ENCODE measurements around the gene TBC1D23.
"Not testable (repeated sequence)": the region's sequence is repeated elsewhere in the genome, so short reads cannot be mapped to it uniquely, and the experiment has no call there.

The TBC1D23 gene

GRCh38 chr3:100260685-100261484 is at the start of gene TBC1D23:
Gene TBC1D23, plus strand, starts transcription at chr3:100260992. Its CDS starts 27 bp downstream, at chr3:100261019.
- peak; percentile 100 for DNase-seq (ENCODE audit: low spot score)

GRCh38 chr3:100213891-100214573 is 46.8 kb upstream of the TBC1D23 start:
- DNase-seq (ENCODE audit: low spot score) = no peak

GRCh38 chr3:100214574-100214964 is 46.2 kb upstream of the TBC1D23 start:
- no peak for DNase-seq (ENCODE audit: low spot score)

GRCh38 chr3:100216713-100217112 is 44.1 kb upstream of the TBC1D23 start:
- no peak for DNase-seq (ENCODE audit: low spot score)

DNA sequence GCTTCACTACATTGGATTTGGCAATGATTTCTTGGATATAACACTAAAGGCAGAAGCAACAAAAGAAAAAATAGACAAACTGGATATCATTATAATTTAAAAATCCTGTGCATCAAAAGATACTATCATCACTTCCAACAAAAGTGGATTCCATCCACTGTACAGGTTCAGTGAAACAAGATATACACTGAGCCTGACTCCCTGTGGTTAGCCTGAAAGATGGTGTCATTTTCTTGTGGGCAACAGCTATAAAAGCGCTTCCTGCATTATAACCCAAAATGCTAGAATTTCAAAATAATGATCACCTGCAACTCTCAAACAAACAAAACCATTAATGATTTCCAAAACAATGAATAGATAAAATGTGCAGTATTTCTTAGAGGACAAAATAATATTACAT is 39.6 kb upstream of the TBC1D23 start:
- DNase-seq (ENCODE audit: low spot score) = no peak

- no peak for DNase-seq (ENCODE audit: low spot score)
Measured at GRCh38 chr3:100225193-100225592, 35.6 kb upstream of the TBC1D23 start.

- DNase-seq (ENCODE audit: low spot score) = no peak
Measured at GRCh38 chr3:100225883-100226282, 34.9 kb upstream of the TBC1D23 start.

DNA sequence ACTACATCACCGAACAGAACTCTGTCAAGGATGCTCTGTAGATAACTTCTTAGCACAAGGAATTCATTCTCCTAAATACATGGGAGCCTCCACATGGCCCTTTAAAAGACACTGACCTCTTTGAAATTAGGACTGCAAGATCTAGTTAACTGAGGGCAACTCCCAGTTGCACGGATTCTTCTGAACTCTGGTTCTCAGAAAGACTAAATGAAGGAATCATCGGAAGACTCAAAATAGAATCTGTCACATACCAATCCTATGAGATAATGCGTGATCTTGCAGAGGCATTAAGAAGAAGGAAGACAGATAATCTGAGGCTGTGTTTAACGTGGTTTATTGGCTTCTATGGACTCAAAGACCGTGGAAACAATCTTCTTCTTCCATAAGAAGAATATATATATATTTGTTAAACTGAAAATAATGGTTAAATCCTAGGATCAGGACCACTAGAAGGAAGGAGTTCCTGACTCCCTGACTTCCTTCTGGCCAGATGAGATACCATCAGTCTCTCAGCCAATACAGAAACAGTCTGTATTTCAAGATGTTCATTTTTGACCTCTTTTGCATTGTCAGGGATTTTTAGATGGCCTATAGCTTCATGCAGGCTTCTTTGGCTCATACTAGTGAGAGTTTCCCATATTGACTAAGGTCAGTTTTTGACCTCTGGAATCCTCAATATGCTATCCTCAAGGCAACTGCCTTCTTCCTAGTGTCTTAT is 33.9 kb upstream of the TBC1D23 start:
- DNase-seq (ENCODE audit: low spot score) = no peak

DNA sequence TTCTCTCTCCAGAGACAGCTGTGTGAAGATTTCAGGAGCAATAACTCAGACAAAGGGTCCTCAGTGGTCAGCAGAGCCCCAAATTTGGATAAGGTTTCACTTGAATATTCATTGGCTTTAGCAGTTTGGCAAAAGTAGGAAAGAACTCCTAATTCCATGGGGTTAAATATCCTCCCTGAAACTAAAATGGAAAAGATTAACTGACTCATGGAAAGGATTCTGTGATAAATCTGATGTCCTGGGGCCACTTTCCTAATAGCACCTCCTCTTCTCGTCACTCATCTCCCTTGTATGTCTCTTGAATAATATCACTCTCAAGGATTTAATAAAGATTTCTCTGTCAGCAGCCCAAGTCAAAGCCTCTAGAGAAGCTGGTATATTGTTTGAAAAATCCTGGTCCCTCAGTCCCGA is 33.3 kb upstream of the TBC1D23 start:
- DNase-seq (ENCODE audit: low spot score) = no peak

DNA sequence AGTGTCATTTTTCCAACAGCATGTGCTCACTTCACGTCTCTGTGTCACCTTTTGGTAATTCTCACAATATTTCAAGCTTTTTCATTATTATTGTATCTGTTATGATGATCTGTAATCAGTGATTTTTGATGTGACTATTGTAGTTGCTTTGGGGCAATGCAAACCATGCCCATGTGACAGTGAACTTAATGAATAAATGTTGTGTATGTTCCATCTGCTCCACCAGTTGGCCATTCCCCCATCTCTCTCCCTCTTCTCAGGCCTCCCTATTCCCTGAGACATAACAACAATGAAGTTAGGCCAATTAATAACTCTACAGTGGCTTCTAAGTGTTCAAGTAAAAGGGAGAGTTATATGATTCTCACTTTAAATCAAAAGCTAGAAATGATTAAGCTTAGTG is 32.5 kb upstream of the TBC1D23 start:
- no peak for DNase-seq (ENCODE audit: low spot score)

- DNase-seq (ENCODE audit: low spot score) = not testable (repeated sequence)
Measured at GRCh38 chr3:100229188-100229587, 31.6 kb upstream of the TBC1D23 start.

DNA sequence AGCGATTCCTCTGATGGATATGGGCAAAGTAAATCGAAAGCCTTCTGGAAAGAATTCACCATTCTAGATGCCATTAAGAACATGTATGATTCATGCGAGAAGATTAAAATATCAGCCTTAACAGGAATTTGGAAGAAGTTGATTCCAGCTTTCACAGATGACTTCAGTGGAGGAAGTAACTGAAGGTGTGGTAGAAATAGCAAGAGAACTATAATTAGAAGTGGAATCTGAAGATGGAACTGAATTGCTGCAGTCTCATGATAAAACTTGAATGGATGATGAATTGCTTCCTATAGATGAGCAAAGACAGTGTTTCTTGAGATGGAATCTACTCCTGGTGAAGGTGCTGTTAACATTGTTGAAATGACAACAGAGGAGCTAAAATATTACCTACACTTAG is 30.1 kb upstream of the TBC1D23 start:
- no peak for DNase-seq (ENCODE audit: low spot score)

DNA sequence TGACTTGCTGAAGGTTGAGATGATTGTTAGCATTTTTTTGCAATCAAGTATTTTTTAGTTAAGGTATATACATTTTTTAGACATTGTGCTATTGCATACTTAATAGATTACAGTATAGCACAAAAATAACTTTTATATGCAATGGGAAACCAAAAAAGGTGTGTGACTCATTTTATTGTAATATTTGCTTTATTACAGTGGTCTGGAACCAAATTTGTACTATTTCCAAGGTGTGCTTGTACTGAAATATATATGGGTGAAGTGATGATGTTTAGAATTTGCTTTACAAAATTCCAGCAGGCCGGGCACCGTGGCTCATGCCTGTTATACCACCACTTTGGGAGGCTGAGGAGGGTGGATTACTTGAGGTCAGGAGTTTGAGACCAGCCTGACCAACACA is 29.1 kb upstream of the TBC1D23 start:
- DNase-seq (ENCODE audit: low spot score) = no peak

DNA sequence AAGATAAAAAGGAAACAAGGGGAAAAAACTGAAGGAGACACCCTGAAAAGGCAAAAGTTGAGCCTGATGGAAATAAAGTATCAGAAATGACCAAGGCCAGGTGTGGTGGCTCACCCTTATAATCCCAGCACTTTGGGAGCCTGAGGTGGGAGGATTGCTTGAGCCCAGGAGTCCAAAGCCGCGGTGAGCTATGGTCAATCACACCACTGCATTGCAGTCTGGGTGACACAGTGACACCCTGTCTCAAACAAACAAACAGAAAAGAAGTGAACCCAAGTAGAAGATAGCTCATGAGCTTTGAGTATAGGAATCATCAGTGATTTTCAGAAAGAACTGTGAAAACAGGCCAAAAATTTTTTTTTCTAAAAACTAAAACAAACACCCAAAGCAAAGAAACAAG is 26.4 kb upstream of the TBC1D23 start:
- no peak for DNase-seq (ENCODE audit: low spot score)

DNA sequence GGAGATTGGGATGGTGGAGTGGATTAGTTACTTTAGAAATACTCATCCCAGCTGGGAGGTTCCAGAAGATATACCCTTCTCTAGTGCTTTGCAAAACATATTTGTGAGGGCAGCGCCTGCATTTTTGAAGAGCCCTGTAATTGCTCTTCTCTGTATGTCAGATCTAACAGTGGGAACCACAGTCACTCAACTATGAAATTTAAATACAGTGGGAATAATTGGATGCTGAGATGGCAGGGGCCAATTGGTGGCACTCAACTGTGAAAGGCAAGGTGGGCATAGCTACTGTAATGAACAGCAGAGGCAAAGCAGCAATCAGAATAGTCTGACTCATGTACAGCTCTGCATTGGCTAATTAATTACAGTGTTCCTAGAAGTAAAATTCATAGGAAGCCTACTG is 22.2 kb upstream of the TBC1D23 start:
- DNase-seq (ENCODE audit: low spot score) = no peak

- not testable (repeated sequence) for DNase-seq (ENCODE audit: low spot score)
Measured at GRCh38 chr3:100242471-100242870, 18.3 kb upstream of the TBC1D23 start.

- DNase-seq (ENCODE audit: low spot score) = no peak
Measured at GRCh38 chr3:100244264-100244663, 16.5 kb upstream of the TBC1D23 start.

DNA sequence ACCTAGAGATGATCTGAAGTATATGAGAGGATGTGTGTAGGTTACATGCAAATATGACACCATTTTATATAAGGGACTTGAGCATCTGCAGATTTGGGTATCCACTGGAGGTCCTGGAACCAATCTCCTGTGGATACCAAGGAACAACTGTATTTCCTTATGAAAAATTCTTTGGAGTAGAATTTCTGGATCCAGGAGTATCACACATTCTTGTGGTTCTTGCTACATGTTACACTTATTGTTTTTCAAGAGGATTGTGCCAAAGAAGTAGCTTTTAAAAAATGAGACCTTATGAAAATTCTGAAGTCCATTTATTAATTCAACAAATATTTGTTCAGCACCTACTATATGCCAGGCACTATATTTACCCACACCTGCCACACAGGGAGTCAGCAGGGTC is 15.7 kb upstream of the TBC1D23 start:
- DNase-seq (ENCODE audit: low spot score) = no peak

DNA sequence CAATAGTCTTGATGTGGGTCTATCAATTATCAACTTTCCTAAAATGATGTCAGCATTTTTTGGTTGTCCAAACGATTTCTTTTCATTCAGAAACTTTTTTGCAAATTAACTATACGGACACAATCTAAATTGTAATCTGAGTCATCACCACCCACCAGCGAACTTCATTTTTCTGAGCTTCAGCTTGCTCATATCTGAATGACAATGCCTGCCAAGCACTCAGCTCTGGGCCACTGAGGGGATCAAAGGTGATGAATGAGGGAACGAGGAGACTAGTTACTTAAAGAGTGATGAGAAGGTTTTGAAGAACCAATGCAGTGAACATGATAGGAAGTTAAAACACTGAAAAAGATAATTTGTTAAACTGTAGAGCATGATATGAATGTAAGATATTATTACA is 14.9 kb upstream of the TBC1D23 start:
- DNase-seq (ENCODE audit: low spot score) = peak; percentile 41

DNA sequence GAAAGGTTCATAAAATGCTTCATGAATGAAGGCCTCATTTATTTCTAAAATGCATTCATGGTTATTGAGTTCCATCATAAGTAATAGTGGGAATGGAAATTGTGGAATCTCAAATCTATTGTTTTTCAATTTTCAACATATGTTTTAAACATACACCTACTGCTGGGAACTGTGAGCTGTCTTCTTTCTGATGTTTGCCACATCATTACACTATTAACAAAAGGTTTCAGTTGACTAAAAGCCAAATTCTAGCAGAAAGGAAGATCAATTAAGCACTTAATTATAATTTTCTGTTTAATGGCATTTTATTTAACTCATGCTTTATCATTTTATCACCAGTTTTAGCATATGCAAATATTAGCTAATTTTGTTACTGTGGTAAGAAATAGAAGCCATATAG is 13.8 kb upstream of the TBC1D23 start:
- no peak for DNase-seq (ENCODE audit: low spot score)

- DNase-seq (ENCODE audit: low spot score) = no peak
Measured at GRCh38 chr3:100252001-100252400, 8.8 kb upstream of the TBC1D23 start.

DNA sequence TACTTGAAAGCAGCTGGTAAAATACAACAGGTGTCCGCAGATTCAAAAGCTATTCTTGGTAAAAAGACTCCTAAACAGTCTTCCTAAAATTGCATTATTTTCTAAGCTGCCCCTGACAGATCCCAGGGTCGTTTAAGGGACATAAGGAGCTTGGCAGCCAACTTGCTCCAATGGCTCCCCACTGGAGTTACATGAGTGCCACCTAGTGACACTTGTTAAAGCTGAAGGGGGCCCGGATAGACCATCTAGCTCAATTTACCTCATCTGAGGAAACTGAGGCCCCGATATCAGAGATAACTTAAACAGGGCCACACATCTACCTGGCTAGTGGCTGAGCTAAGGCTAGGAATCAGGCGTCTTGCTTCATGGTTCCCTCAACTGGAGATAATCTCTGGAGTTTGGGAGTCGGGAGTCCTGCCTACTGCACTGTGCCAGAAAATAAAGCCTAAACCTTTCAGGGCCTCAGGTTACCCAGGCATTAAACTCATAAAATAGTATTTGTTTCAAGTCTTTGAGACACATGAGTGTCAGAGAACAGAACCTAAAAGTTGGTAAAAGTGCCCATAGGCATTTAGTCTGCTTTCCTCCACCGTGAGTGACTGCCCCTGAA is 6.5 kb upstream of the TBC1D23 start:
- DNase-seq (ENCODE audit: low spot score) = peak; percentile 31
